HS-5 (cell line): Measurements from ENCODE around the gene LMNA.
A peak's percentile ranks its signal among the peaks of the same experiment; 100 is the strongest.
"Not testable (repeated sequence)": the region's sequence is repeated elsewhere in the genome, so short reads cannot be mapped to it uniquely, and the experiment has no call there.

Source experiments
- DNase-seq: peaks from one replicate; pipeline ENCODE4 v3.0.0-alpha.2; 2012; ENCODE audit warnings: low read depth

The LMNA gene

GRCh38 chr1:156122086-156122485 is 7.6 kb downstream of the LMNA start:
- no peak for DNase-seq

GRCh38 chr1:156122519-156123355 is 8.2 kb downstream of the LMNA start:
- peak; percentile 75 for DNase-seq

- peak; percentile 96 for DNase-seq
These were observed 9.1 kb downstream of the LMNA start for GRCh38 chr1:156123356-156124196.

GRCh38 chr1:156124557-156125483 is 10.3 kb downstream of the LMNA start:
- DNase-seq, result no peak

GRCh38 chr1:156125544-156125943 is 11.0 kb downstream of the LMNA start:
- DNase-seq, result not testable (repeated sequence)

- DNase-seq, result peak; percentile 91
These were observed 11.6 kb downstream of the LMNA start for GRCh38 chr1:156126043-156126629.

- DNase-seq, result peak; percentile 82
These were observed 12.4 kb downstream of the LMNA start for GRCh38 chr1:156126630-156127534.

GRCh38 chr1:156128308-156128653 is 13.8 kb downstream of the LMNA start:
- DNase-seq, result no peak

GRCh38 chr1:156128654-156129597 is 14.4 kb downstream of the LMNA start:
- DNase-seq, result no peak

- DNase-seq, result peak; percentile 93
These were observed 15.4 kb downstream of the LMNA start for GRCh38 chr1:156129687-156130577.

GRCh38 chr1:156130578-156130942 is 16.0 kb downstream of the LMNA start:
- no peak for DNase-seq

GRCh38 chr1:156134716-156135435 is 20.4 kb downstream of the LMNA start:
- DNase-seq, result no peak

GRCh38 chr1:156135930-156136871 is 21.7 kb downstream of the LMNA start:
- no peak for DNase-seq

GRCh38 chr1:156136970-156137483 is 22.5 kb downstream of the LMNA start:
- no peak for DNase-seq

GRCh38 chr1:156138458-156138867 is 24.0 kb downstream of the LMNA start:
- no peak for DNase-seq
